ENCODE data around the gene STK38. TPM values are rescaled to one million over a fixed set of nuclear protein-coding genes. Genes with fewer than 3 reads are reported as not detected.

STK38 gene
- total RNA-seq, 1 experiment from 2014 or later, result 13.3 TPM

GRCh38 chr6:36495086-36495485 lies 52.2 kb downstream of the STK38 start (continued):
- no peak for TF ChIP-seq ZBTB43 (CRISPR knock-in tag; IDR thresholded peaks at IDR 0.05)
- TF ChIP-seq TCF7 (CRISPR knock-in tag; IDR thresholded peaks at IDR 0.05; ENCODE audit: low read depth), result no peak
- no peak for TF ChIP-seq MLX (CRISPR knock-in tag; IDR thresholded peaks at IDR 0.05)
- no peak for TF ChIP-seq ERG (CRISPR knock-in tag; IDR thresholded peaks at IDR 0.05)

- ChIA-PET CTCF (interaction anchor here (0.5 to 1.0 kb wide), 2 partner anchors 63 to 86 kb away, joined by 3 to 4 read pairs; no protein-coding TSS in a partner anchor), POLR2A (no interaction called here)
- ATAC-seq (peak; percentile 25; the same call in 1 of the 2 replicates), DNase-seq (ENCODE audit: low spot score) (no peak)
- Mint-ChIP-seq H3K4me1 (peaks cover 32% of the 10 kb centered on the region), H3K27me3 (ENCODE audit: low read depth) (no peaks in the 10 kb centered on the region), H3K27ac (peak overlapping the region; percentile 25), H3K9me3 (no peaks in the 10 kb centered on the region), H3K36me3 (peaks cover 33% of the 10 kb centered on the region), H3K4me3 (no peak overlapping the region)
- TF ChIP-seq ZNF121 (CRISPR knock-in tag; IDR thresholded peaks at IDR 0.05), result no peak
- no peak for TF ChIP-seq OVOL2 (CRISPR knock-in tag; IDR thresholded peaks at IDR 0.05; ENCODE audit: borderline replicate concordance)
- no peak for TF ChIP-seq AR (CRISPR knock-in tag; IDR thresholded peaks at IDR 0.05)
- no peak for TF ChIP-seq ARID4B (CRISPR knock-in tag; IDR thresholded peaks at IDR 0.05; ENCODE audit: borderline replicate concordance)
These were observed 53.4 kb downstream of the STK38 start for GRCh38 chr6:36493859-36494258.

- peaks cover 32% of the 10 kb centered on the region for H3K4me1 Mint-ChIP-seq
- CTCF ChIA-PET, result interaction anchor here (0.5 to 2.5 kb wide), 4 partner anchors 64 to 114 kb away, joined by 3 to 10 read pairs (median 4); no protein-coding TSS in a partner anchor
- no peaks in the 10 kb centered on the region for H3K9me3 Mint-ChIP-seq
- no peak for DNase-seq (ENCODE audit: low spot score)
- no peak for ATAC-seq
- TF ChIP-seq ZNF425 (CRISPR knock-in tag; conservative IDR thresholded peaks at IDR 0.05) (no peak), FOXK1 (CRISPR knock-in tag; IDR thresholded peaks at IDR 0.05) (no peak), HMGA2 (CRISPR knock-in tag; IDR thresholded peaks at IDR 0.05) (no peak), IRF2 (CRISPR knock-in tag; IDR thresholded peaks at IDR 0.05; ENCODE audit: borderline replicate concordance, low read depth) (no peak), ERG (CRISPR knock-in tag; IDR thresholded peaks at IDR 0.05) (no peak), PRDM15 (CRISPR knock-in tag; IDR thresholded peaks at IDR 0.05) (no peak), JUN (CRISPR knock-in tag; IDR thresholded peaks at IDR 0.05) (no peak)
- H3K27me3 Mint-ChIP-seq (ENCODE audit: low read depth), result no peaks in the 10 kb centered on the region
- POLR2A ChIA-PET, result interaction anchor here (0.6 kb wide), 1 partner anchor 11 kb away, joined by 3 read pairs; no protein-coding TSS in a partner anchor
- peaks cover 33% of the 10 kb centered on the region for H3K36me3 Mint-ChIP-seq
- H3K27ac Mint-ChIP-seq, result peak overlapping the region; percentile 75
- no peak overlapping the region for H3K4me3 Mint-ChIP-seq
These were observed 54.0 kb downstream of the STK38 start for GRCh38 chr6:36493319-36493718.
